GM23338 (cell line): ENCODE results near the gene ASB14. TPM values are rescaled to one million over a fixed set of nuclear protein-coding genes. Genes with fewer than 3 reads are reported as not detected.

Source experiments
- ATAC-seq: fragments of 200-7000 bp; cut with Tn5 transposase; 3 replicates; pipeline ENCODE4 v1.9.1; 2020
- DNase-seq: peaks from one replicate; pipeline ENCODE4 v3.0.0-alpha.2; 2015; ENCODE audit warnings: low spot score
- H2AFZ ChIP-seq: fragments of 200-600 bp; sonication (generic); 2 replicates; pipeline ENCODE4 v1.8.0; 2016; ENCODE audit warnings: antibody characterized with exemption, mild to moderate bottlenecking, moderate library complexity
- H3F3A ChIP-seq: fragments of 200-600 bp; sonication (generic); replicated peaks from 2 replicates; pipeline ENCODE4 v1.8.0; 2017; ENCODE audit warnings: antibody characterized with exemption, mixed run types, low read depth
- H3K27ac ChIP-seq: fragments of 200-600 bp; sonication (generic); 2 replicates; pipeline ENCODE4 v1.6.1; 2016; ENCODE audit warnings: low read depth
- H3K27me3 ChIP-seq: fragments of 200-600 bp; sonication (generic); 2 replicates; pipeline ENCODE4 v1.8.0; 2016; ENCODE audit warnings: mild to moderate bottlenecking, mixed run types, moderate library complexity; ENCODE audit not compliant: insufficient read depth
- H3K36me3 ChIP-seq: fragments of 200-600 bp; sonication (generic); 2 replicates; pipeline ENCODE4 v1.8.0; 2016; ENCODE audit warnings: mild to moderate bottlenecking; ENCODE audit not compliant: insufficient read depth
- H3K4me1 ChIP-seq: fragments of 200-600 bp; sonication (generic); 2 replicates; pipeline ENCODE4 v1.8.0; 2016; ENCODE audit warnings: mild to moderate bottlenecking, moderate library complexity; ENCODE audit not compliant: insufficient read depth
- H3K4me2 ChIP-seq: fragments of 200-600 bp; sonication (generic); 2 replicates; pipeline ENCODE4 v1.7.1; 2017; ENCODE audit warnings: mixed run types
- H3K4me3 ChIP-seq: fragments of 200-600 bp; sonication (generic); 2 replicates; pipeline ENCODE4 v1.6.1; 2016; ENCODE audit warnings: mixed run types
- H3K79me2 ChIP-seq: fragments of 200-600 bp; sonication (generic); replicated peaks from 2 replicates; pipeline ENCODE4 v1.8.0; 2017; ENCODE audit warnings: mild to moderate bottlenecking; ENCODE audit not compliant: insufficient read depth
- H3K9me2 ChIP-seq: fragments of 200-600 bp; sonication (generic); 2 replicates; pipeline ENCODE4 v1.8.0; 2017; ENCODE audit not compliant: insufficient read depth
- H4K20me1 ChIP-seq: fragments of 200-600 bp; sonication (generic); replicated peaks from 2 replicates; pipeline ENCODE4 v1.8.0; 2017; ENCODE audit warnings: mild to moderate bottlenecking; ENCODE audit not compliant: insufficient read depth
- H3K27ac Mint-ChIP-seq: 2 replicates; pipeline ENCODE4 v1.8.0; 2020; ENCODE audit warnings: inconsistent platforms, mild to moderate bottlenecking, moderate library complexity, mixed read lengths
- H3K27me3 Mint-ChIP-seq: 3 replicates; pipeline ENCODE4 v1.8.0; 2022; ENCODE audit warnings: low read depth, mild to moderate bottlenecking, moderate library complexity, mixed read lengths, inconsistent platforms; ENCODE audit not compliant: insufficient read depth, poor library complexity
- H3K36me3 Mint-ChIP-seq: 3 replicates; pipeline ENCODE4 v1.8.0; 2021; ENCODE audit warnings: low read depth, mild to moderate bottlenecking, inconsistent platforms, moderate library complexity, mixed read lengths
- H3K4me1 Mint-ChIP-seq: 3 replicates; pipeline ENCODE4 v1.8.0; 2020; ENCODE audit warnings: mild to moderate bottlenecking, inconsistent platforms, mixed read lengths
- H3K4me3 Mint-ChIP-seq: 3 replicates; pipeline ENCODE4 v1.8.0; 2021; ENCODE audit warnings: moderate library complexity, mild to moderate bottlenecking, inconsistent platforms, mixed read lengths
- H3K9me3 Mint-ChIP-seq: 3 replicates; pipeline ENCODE4 v1.8.0; 2020; ENCODE audit warnings: moderate library complexity, mild to moderate bottlenecking, inconsistent platforms, mixed read lengths
- CREB1 ChIP-seq: fragments of 250-450 bp; sonication (Bioruptor Pico); IDR thresholded peaks from 2 replicates; pipeline ENCODE4 v1.5.0; 2020; ENCODE audit warnings: low read depth, mild to moderate bottlenecking, moderate library complexity
- CTCF ChIP-seq, 2 experiments: fragments of 200-600 bp in 1 of 2; sonication (generic) in 1 of 2; conservative IDR thresholded peaks; 2 replicates each; pipeline versions ENCODE4 v1.5.1 to v1.6.1; 2016 to 2017; ENCODE audit warnings: antibody characterized with exemption in 2 of 2, low read depth in 2 of 2, mild to moderate bottlenecking in 2 of 2, moderate library complexity in 1 of 2
- EZH2 ChIP-seq: fragments of 200-600 bp; sonication (generic); IDR thresholded peaks from one replicate; pipeline ENCODE4 v1.8.0; 2017; ENCODE audit warnings: antibody characterized with exemption, mild to moderate bottlenecking, low read depth; ENCODE audit not compliant: unreplicated experiment
- EZH2phosphoT487 ChIP-seq: fragments of 200-600 bp; sonication (generic); IDR thresholded peaks from one replicate; pipeline ENCODE4 v1.8.1; 2018; ENCODE audit warnings: antibody characterized with exemption; ENCODE audit not compliant: unreplicated experiment
- JUNB ChIP-seq: IDR thresholded peaks from one replicate; pipeline ENCODE4 v1.6.1; 2016; ENCODE audit warnings: antibody characterized with exemption; ENCODE audit not compliant: unreplicated experiment
- NANOG ChIP-seq: IDR thresholded peaks from 2 replicates; pipeline ENCODE4 v1.6.1; 2016; ENCODE audit warnings: antibody characterized with exemption, borderline replicate concordance
- POLR2AphosphoS5 ChIP-seq: IDR thresholded peaks from 2 replicates; pipeline ENCODE4 v1.6.1; 2016; ENCODE audit warnings: antibody characterized with exemption, low read depth
- STAT1 ChIP-seq: IDR thresholded peaks from one replicate; pipeline ENCODE4 v1.6.1; 2016; ENCODE audit warnings: antibody characterized with exemption; ENCODE audit not compliant: unreplicated experiment
- ZNF114 ChIP-seq: fragments of 250-450 bp; sonication (Bioruptor Pico); IDR thresholded peaks from 2 replicates; pipeline ENCODE4 v1.5.0; 2020; ENCODE audit warnings: mild to moderate bottlenecking, moderate library complexity
- ZNF331 ChIP-seq: fragments of 250-450 bp; sonication (Bioruptor Pico); IDR thresholded peaks from 2 replicates; pipeline ENCODE4 v1.5.0; 2020; ENCODE audit warnings: low read depth, mild to moderate bottlenecking, moderate library complexity
- ZNF462 ChIP-seq: fragments of 250-450 bp; sonication (Bioruptor Pico); IDR thresholded peaks from 2 replicates; pipeline ENCODE4 v1.5.0; 2020; ENCODE audit warnings: mild to moderate bottlenecking, moderate library complexity
- polyA plus RNA-seq: library from polyadenylated mRNA; unstranded; fragments of >200 nt; fragmentation: Nextera tagmentation; extraction: Ambion mirVana; gene quantifications from 2 replicates; pipeline ENCODE4 v1.2.1, GENCODE V29; 2016
- total RNA-seq: library from RNA; depleted of rRNA; stranded (reverse); fragments of >200 nt; shearing (Covaris generic); gene quantifications from 2 replicates; pipeline ENCODE4 v1.2.3, GENCODE V29; 2014
- TF ChIP-seq, protein P1 (sequence below): IDR thresholded peaks from one replicate; pipeline ENCODE4 v1.6.1; 2018; ENCODE audit warnings: antibody characterized with exemption; ENCODE audit not compliant: unreplicated experiment
- TF ChIP-seq, protein P2 (sequence below): IDR thresholded peaks from 2 replicates; pipeline ENCODE4 v1.6.1; 2016; ENCODE audit warnings: antibody characterized with exemption

The ASB14 gene
- total and polyA plus RNA-seq, 2 experiments from 2014 or later = 0.87 TPM; not detected in 1

GRCh38 chr3:57233799-57234198 lies 58.7 kb downstream of the ASB14 start (continued):
- no peak for TF ChIP-seq ZNF462 (CRISPR knock-in tag)

GRCh38 chr3:57230006-57230405 lies 62.5 kb downstream of the ASB14 start:
- Mint-ChIP-seq H3K9me3 (no peaks in the 10 kb centered on the region), H3K4me1 (peaks cover 16% of the 10 kb centered on the region), H3K4me3 (no peak overlapping the region), H3K27me3 (peaks cover 15% of the 10 kb centered on the region), H3K27ac (no peak overlapping the region), H3K36me3 (no peaks in the 10 kb centered on the region)
- Histone ChIP-seq H3K27ac (no peak overlapping the region), H3F3A (no peaks in the 10 kb centered on the region), H3K4me1 (peaks cover 5% of the 10 kb centered on the region; the same call in 1 of the 2 replicates), H3K4me2 (no peak overlapping the region), H3K9me2 (no peaks in the 10 kb centered on the region), H3K4me3 (no peak overlapping the region), H3K27me3 (peaks cover 13% of the 10 kb centered on the region), H2AFZ (no peak overlapping the region), H4K20me1 (peaks cover 6% of the 10 kb centered on the region; the same call in 1 of the 2 replicates), H3K36me3 (no peaks in the 10 kb centered on the region), H3K79me2 (peaks cover 61% of the 10 kb centered on the region)
- no peak for DNase-seq
- ATAC-seq = no peak
- TF ChIP-seq CTCF (conservative IDR thresholded peaks at IDR 0.05; ENCODE audit: low read depth in 2 of 2) (no peak), ZNF331 (CRISPR knock-in tag) (no peak), STAT1 (no peak), ZNF114 (no peak), POLR2AphosphoS5 (no peak), EZH2phosphoT487 (no peak), JUNB (no peak), CREB1 (no peak), EZH2 (no peak), NANOG (no peak)
- TF ChIP-seq, protein P1, sequence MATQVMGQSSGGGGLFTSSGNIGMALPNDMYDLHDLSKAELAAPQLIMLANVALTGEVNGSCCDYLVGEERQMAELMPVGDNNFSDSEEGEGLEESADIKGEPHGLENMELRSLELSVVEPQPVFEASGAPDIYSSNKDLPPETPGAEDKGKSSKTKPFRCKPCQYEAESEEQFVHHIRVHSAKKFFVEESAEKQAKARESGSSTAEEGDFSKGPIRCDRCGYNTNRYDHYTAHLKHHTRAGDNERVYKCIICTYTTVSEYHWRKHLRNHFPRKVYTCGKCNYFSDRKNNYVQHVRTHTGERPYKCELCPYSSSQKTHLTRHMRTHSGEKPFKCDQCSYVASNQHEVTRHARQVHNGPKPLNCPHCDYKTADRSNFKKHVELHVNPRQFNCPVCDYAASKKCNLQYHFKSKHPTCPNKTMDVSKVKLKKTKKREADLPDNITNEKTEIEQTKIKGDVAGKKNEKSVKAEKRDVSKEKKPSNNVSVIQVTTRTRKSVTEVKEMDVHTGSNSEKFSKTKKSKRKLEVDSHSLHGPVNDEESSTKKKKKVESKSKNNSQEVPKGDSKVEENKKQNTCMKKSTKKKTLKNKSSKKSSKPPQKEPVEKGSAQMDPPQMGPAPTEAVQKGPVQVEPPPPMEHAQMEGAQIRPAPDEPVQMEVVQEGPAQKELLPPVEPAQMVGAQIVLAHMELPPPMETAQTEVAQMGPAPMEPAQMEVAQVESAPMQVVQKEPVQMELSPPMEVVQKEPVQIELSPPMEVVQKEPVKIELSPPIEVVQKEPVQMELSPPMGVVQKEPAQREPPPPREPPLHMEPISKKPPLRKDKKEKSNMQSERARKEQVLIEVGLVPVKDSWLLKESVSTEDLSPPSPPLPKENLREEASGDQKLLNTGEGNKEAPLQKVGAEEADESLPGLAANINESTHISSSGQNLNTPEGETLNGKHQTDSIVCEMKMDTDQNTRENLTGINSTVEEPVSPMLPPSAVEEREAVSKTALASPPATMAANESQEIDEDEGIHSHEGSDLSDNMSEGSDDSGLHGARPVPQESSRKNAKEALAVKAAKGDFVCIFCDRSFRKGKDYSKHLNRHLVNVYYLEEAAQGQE = no peak
- TF ChIP-seq, protein P2, sequence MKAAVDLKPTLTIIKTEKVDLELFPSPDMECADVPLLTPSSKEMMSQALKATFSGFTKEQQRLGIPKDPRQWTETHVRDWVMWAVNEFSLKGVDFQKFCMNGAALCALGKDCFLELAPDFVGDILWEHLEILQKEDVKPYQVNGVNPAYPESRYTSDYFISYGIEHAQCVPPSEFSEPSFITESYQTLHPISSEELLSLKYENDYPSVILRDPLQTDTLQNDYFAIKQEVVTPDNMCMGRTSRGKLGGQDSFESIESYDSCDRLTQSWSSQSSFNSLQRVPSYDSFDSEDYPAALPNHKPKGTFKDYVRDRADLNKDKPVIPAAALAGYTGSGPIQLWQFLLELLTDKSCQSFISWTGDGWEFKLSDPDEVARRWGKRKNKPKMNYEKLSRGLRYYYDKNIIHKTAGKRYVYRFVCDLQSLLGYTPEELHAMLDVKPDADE = no peak
